Fibroblast of mammary gland (primary cell): ENCODE data around the gene KIFBP.
"Not testable (repeated sequence)": the region's sequence is repeated elsewhere in the genome, so short reads cannot be mapped to it uniquely, and the experiment has no call there.

ENCODE experiments used
- DNase-seq: peaks from one replicate; pipeline ENCODE4 v3.0.0-alpha.2; 2010; ENCODE audit warnings: low read depth
- H3K4me3 ChIP-seq: 2 replicates; pipeline ENCODE4 v1.5.1; 2011; ENCODE audit warnings: low read depth, mild to moderate bottlenecking, low read length, moderate library complexity; ENCODE audit not compliant: control insufficient read depth
- TF ChIP-seq, protein P1 (sequence below): conservative IDR thresholded peaks from 2 replicates; pipeline ENCODE4 v1.5.1; 2011; ENCODE audit warnings: low read depth, low read length, inconsistent platforms; ENCODE audit not compliant: control insufficient read depth, insufficient read depth

Gene KIFBP

DNA sequence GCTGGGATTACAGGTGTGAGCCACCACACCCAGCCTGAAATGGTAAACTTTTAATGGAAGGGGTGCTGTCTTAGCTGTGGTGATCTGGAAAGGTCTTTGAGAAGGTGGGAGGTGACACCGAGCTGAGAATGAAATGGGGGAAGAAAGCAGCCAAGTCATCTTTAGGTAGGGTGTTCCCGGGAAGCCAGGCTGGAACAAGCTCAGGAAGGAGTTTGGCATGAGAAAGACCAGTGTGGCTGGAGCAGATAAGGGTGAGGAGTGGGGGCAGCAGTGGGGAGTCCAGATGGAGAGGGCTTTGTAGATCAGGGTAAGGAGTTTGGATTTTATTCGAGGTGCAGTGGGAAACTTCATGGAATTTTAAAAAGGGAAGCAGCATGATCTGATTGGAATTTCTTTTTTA lies 30.0 kb downstream of the KIFBP start:
- TF ChIP-seq, protein P1, sequence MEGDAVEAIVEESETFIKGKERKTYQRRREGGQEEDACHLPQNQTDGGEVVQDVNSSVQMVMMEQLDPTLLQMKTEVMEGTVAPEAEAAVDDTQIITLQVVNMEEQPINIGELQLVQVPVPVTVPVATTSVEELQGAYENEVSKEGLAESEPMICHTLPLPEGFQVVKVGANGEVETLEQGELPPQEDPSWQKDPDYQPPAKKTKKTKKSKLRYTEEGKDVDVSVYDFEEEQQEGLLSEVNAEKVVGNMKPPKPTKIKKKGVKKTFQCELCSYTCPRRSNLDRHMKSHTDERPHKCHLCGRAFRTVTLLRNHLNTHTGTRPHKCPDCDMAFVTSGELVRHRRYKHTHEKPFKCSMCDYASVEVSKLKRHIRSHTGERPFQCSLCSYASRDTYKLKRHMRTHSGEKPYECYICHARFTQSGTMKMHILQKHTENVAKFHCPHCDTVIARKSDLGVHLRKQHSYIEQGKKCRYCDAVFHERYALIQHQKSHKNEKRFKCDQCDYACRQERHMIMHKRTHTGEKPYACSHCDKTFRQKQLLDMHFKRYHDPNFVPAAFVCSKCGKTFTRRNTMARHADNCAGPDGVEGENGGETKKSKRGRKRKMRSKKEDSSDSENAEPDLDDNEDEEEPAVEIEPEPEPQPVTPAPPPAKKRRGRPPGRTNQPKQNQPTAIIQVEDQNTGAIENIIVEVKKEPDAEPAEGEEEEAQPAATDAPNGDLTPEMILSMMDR, result no peak
- DNase-seq, result no peak
- no peak overlapping the region for H3K4me3 ChIP-seq

GRCh38 chr10:69022611-69023010 lies 34.0 kb downstream of the KIFBP start:
- TF ChIP-seq, protein P1, result no peak
- H3K4me3 ChIP-seq, result no peak overlapping the region
- DNase-seq, result no peak

- no peak for DNase-seq
- TF ChIP-seq, protein P1, result no peak
- no peak overlapping the region for H3K4me3 ChIP-seq
Observed at GRCh38 chr10:69025370-69025896, 36.8 kb downstream of the KIFBP start.

DNA sequence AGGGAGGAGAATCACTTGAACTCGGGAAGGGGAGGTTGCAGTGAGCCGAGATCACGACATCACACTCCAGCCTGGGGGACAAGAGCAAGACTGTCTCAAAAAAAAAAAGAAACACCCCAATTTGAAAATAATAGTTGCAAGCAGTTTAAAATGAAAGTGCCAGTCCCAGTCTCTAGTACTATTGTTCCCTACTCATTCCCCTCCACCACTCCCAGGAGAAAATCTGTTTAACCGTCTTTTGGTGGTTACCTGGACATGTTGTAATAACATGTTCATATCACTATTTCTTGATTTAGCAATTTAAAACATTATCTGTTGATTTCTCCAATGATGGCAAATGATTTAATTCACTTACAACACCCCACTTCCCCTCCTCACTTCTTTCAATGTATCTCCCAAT lies 44.7 kb downstream of the KIFBP start:
- no peak overlapping the region for H3K4me3 ChIP-seq
- no peak for DNase-seq
- TF ChIP-seq, protein P1, result no peak

GRCh38 chr10:69037489-69037888 lies 48.9 kb downstream of the KIFBP start:
- no peak overlapping the region for H3K4me3 ChIP-seq
- TF ChIP-seq, protein P1, result no peak
- no peak for DNase-seq

DNA sequence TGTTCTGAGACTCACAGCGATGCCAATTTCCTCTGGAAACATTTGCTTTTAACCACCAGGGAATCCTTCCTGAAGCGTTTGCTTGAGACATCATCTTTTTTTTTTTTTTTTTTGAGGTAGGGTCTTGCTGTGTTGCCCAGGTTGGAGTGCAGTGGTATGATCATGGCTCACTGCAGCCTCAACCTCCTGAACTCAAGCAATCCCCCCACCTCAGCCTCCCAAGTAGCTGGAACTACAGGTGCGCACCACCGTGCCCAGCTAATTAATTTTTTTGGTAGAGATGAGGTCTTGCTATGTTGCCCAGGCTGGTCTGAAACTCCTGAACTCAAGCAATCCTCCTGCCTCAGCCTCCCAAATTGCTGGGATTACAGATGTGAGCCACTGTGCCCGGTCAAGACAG lies 52.3 kb downstream of the KIFBP start:
- not testable (repeated sequence) for DNase-seq, H3K4me3 ChIP-seq

DNA sequence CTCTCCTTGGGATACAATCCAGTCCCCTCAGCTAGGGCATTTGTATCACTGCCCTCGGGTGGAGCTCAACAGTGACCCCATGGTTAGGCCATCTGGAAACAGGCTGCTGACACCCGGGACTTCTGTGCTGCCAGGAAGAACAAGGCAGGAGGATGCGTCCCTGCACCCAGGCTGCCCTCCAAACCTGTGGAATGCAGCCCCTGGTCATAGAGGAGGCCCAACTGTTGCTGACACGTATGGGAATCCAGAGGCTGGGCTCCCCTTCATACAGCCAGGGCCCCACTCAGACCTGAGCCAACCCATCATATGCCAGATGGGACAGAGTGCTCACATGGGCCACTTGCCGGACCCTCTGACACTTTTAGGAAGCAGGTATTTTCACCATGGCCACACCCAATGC lies 53.8 kb downstream of the KIFBP start:
- TF ChIP-seq, protein P1, result no peak
- DNase-seq, result no peak
- H3K4me3 ChIP-seq, result no peak overlapping the region
